Measurements from ENCODE around the gene SPOCK2.

GRCh38 chr10:72037266-72037665, 51.1 kb downstream of the SPOCK2 start:
- no peak for TF ChIP-seq MXI1 (IDR thresholded peaks at IDR 0.05; ENCODE audit: borderline replicate concordance, low read depth, low read length)
- TF ChIP-seq, protein P1, sequence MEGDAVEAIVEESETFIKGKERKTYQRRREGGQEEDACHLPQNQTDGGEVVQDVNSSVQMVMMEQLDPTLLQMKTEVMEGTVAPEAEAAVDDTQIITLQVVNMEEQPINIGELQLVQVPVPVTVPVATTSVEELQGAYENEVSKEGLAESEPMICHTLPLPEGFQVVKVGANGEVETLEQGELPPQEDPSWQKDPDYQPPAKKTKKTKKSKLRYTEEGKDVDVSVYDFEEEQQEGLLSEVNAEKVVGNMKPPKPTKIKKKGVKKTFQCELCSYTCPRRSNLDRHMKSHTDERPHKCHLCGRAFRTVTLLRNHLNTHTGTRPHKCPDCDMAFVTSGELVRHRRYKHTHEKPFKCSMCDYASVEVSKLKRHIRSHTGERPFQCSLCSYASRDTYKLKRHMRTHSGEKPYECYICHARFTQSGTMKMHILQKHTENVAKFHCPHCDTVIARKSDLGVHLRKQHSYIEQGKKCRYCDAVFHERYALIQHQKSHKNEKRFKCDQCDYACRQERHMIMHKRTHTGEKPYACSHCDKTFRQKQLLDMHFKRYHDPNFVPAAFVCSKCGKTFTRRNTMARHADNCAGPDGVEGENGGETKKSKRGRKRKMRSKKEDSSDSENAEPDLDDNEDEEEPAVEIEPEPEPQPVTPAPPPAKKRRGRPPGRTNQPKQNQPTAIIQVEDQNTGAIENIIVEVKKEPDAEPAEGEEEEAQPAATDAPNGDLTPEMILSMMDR (conservative IDR thresholded peaks at IDR 0.05; ENCODE audit: low read depth, low read length) = no peak
- TF ChIP-seq CHD1 (IDR thresholded peaks at IDR 0.05; ENCODE audit: low read depth, low read length) = no peak
- TF ChIP-seq POLR2A (IDR thresholded peaks at IDR 0.05; ENCODE audit: low read depth, low read length) = no peak
- TF ChIP-seq CEBPB (IDR thresholded peaks at IDR 0.05; ENCODE audit: low read depth, low read length) = no peak
- TF ChIP-seq SMC3 (IDR thresholded peaks at IDR 0.05; ENCODE audit: low read depth, low read length) = no peak
- no peak for TF ChIP-seq RAD21 (IDR thresholded peaks at IDR 0.05; ENCODE audit: low read length)
- no peak for TF ChIP-seq BHLHE40 (IDR thresholded peaks at IDR 0.05; ENCODE audit: low read depth, low read length)
